Pancreas (tissue), 10 donors: Measurements from ENCODE around the gene PLA2R1. TPM values are rescaled to one million over a fixed set of nuclear protein-coding genes. Genes with fewer than 3 reads are reported as not detected.

Source experiments
- ATAC-seq, 4 donors: fragments of 200-7000 bp; cut with Tn5 transposase; one replicate each; pipeline versions ENCODE4 v1.8.0 to v1.9.1; 2020; ENCODE audit warnings: mild to moderate bottlenecking in 4 of 4, moderate library complexity in 4 of 4
- DNase-seq, 6 donors: peaks; one replicate each; pipeline ENCODE4 v3.0.0-alpha.2; 2020
- FAIRE-seq: peaks from 2 replicates; lab custom pipeline; 2012; peaks lifted over from hg19 to GRCh38; lab: Jason Lieb, UNC
- H3K27ac ChIP-seq, 4 donors: fragments of 200-600 bp; sonication (generic); 1 replicate in 3 of 4; 2 replicates in 1 of 4; pipeline versions ENCODE4 v1.5.0 to v1.8.0; 2020
- H3K27me3 ChIP-seq, 4 donors: fragments of 200-600 bp; one replicate each; pipeline ENCODE4 v1.8.0; 2021
- H3K36me3 ChIP-seq, 3 donors: fragments of 200-600 bp; sonication (generic) in 1 of 3; one replicate each; pipeline versions ENCODE4 v1.5.0 to v1.8.0; 2020 to 2021
- H3K4me1 ChIP-seq, 3 donors: fragments of 200-600 bp; one replicate each; pipeline ENCODE4 v1.8.0; 2021
- H3K4me3 ChIP-seq, 4 donors: fragments of 200-600 bp; sonication (generic) in 2 of 4; one replicate each; pipeline versions ENCODE4 v1.5.0 to v1.8.0; 2020 to 2021
- H3K9me3 ChIP-seq, 4 donors: fragments of 200-600 bp; one replicate each; pipeline ENCODE4 v1.8.0; 2021
- WGBS, 2 donors: extraction: QIAGEN DNeasy Blood & Tissue Kit; methylation state at CpG; one replicate each; pipeline ENCODE4 v1.1.7; 2013; 5-methylcytosine and 5-hydroxymethylcytosine counted together
- intact Hi-C, 3 donors: fragments of 100-400 bp; cut with DNase I; formaldehyde crosslinking; loops; one replicate each; pipeline versions ENCODE4 v1.11.1 to v1.14.2; 2022
- polyA plus RNA-seq, 2 donors: library from polyadenylated mRNA; stranded (reverse); fragments of 200-250 nt; gene quantifications; one replicate each; pipeline ENCODE4 v1.2.3, GENCODE V29; 2013
- total RNA-seq, 6 donors: library from RNA; stranded (reverse); fragmentation: NEBNext Ultra II Directional in 4 of 6; extraction: Animal tissue kit (Norgen Biotek cat#: 25700) in 4 of 6; gene quantifications; one replicate each; pipeline versions ENCODE4 v1.2.1 to v1.2.4, GENCODE V29; 2021 to 2023
- TF ChIP-seq, protein P1 (sequence below), 4 donors: fragments of 200-600 bp; sonication (generic) in 3 of 4; IDR thresholded peaks; one replicate each; pipeline versions ENCODE4 v1.5.0 to v1.8.0; 2021; ENCODE audit warnings: antibody characterized with exemption in 4 of 4
- donor health status: healthy with polysubstance abuse.
- donor health status: DM: no; HTN: no; CAD: no; lungs with moderate emphysema.
- donor health status: DM: no; HTN: no; CAD: no.
- donor health status: control.
- donor health status: control.
- donor health status: Bipolar disorder and iron deficiency.
- donor health status: DM: yes; HTN: yes; CAD: no.
- donor health status: DM: no; HTN: no; CAD: no.
- donor health status: DM: no; HTN: no; CAD: no.
- donor health status: DM: yes; HTN: yes; CAD: no.

The PLA2R1 gene
- total and polyA plus RNA-seq, 8 donors = 0.16 to 1.5 (median 0.69) TPM

- 81 to 87% methylated on average over 2 of the region's 2 CpGs for WGBS, 2 donors
- H3K36me3 ChIP-seq = no peaks in the 10 kb centered on the region
- TF ChIP-seq, protein P1, sequence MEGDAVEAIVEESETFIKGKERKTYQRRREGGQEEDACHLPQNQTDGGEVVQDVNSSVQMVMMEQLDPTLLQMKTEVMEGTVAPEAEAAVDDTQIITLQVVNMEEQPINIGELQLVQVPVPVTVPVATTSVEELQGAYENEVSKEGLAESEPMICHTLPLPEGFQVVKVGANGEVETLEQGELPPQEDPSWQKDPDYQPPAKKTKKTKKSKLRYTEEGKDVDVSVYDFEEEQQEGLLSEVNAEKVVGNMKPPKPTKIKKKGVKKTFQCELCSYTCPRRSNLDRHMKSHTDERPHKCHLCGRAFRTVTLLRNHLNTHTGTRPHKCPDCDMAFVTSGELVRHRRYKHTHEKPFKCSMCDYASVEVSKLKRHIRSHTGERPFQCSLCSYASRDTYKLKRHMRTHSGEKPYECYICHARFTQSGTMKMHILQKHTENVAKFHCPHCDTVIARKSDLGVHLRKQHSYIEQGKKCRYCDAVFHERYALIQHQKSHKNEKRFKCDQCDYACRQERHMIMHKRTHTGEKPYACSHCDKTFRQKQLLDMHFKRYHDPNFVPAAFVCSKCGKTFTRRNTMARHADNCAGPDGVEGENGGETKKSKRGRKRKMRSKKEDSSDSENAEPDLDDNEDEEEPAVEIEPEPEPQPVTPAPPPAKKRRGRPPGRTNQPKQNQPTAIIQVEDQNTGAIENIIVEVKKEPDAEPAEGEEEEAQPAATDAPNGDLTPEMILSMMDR (IDR thresholded peaks at IDR 0.05) = no peak
- H3K4me1 ChIP-seq = peaks cover 0 to 4% (median 0%) of the 10 kb centered on the region in 3 donors
- peaks cover 0 to 5% (median 0%) of the 10 kb centered on the region in 4 donors for H3K27me3 ChIP-seq
- no peak overlapping the region for H3K27ac ChIP-seq
- H3K4me3 ChIP-seq = no peak overlapping the region
- intact Hi-C loops = no loop called here
- FAIRE-seq (no peak), DNase-seq (no peak), ATAC-seq (no peak)
- H3K9me3 ChIP-seq = no peaks in the 10 kb centered on the region
These were observed 11.0 kb upstream of the PLA2R1 start for GRCh38 chr2:160073284-160073888.

DNA sequence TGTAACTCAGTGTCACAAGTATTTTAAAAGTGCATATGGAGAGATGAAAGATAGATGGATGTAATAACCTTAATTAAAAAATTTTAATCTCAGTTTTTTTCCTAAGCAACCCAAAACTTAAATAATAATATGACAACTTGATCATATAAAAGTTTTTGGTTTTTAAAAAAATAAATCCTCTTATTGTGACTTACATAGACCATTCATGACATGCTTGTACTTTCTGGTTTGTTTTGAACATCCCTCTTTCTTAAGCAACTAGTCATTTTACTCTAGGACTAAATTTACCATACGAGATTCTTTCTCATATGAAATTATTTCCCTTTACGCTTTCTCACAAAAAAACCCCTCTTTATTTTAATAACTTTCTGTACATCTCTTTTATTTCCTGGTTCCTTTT, 6.5 kb upstream of the PLA2R1 start:
- no peak for DNase-seq
- 79 to 89% methylated on average over 2 of the region's 2 CpGs for WGBS, 2 donors

GRCh38 chr2:160064916-160065315, 2.5 kb upstream of the PLA2R1 start:
- 88 to 94% methylated on average over 1 of the region's 1 CpG for WGBS, 2 donors
- no peaks in the 10 kb centered on the region for H3K36me3 ChIP-seq
- H3K4me1 ChIP-seq = no peaks in the 10 kb centered on the region
- FAIRE-seq (no peak), ATAC-seq (no peak), DNase-seq (no peak)
- peaks cover 0 to 2% (median 0%) of the 10 kb centered on the region in 4 donors for H3K27me3 ChIP-seq
- intact Hi-C loops = no loop called here
- TF ChIP-seq, protein P1 (IDR thresholded peaks at IDR 0.05) = no peak
- H3K4me3 ChIP-seq = no peak overlapping the region
- H3K9me3 ChIP-seq = no peaks in the 10 kb centered on the region
- H3K27ac ChIP-seq = no peak overlapping the region

More for the DNA sequence above, 6.5 kb upstream of the PLA2R1 start:
- Histone ChIP-seq H3K27ac (no peak overlapping the region), H3K9me3 (no peaks in the 10 kb centered on the region), H3K4me1 (no peaks in the 10 kb centered on the region), H3K27me3 (peaks cover 0 to 5% (median 0%) of the 10 kb centered on the region in 4 donors), H3K4me3 (no peak overlapping the region), H3K36me3 (no peaks in the 10 kb centered on the region)
- peak; percentile 41 for FAIRE-seq
- TF ChIP-seq, protein P1 (IDR thresholded peaks at IDR 0.05) = no peak
- intact Hi-C loops = no loop called here
- ATAC-seq = no peak

- H3K4me1 ChIP-seq = no peaks in the 10 kb centered on the region
- no peak overlapping the region for H3K27ac ChIP-seq
- no peaks in the 10 kb centered on the region for H3K27me3 ChIP-seq
- TF ChIP-seq, protein P1 (IDR thresholded peaks at IDR 0.05) = no peak
- intact Hi-C loops = no loop called here
- DNase-seq (no peak), FAIRE-seq (no peak), ATAC-seq (no peak)
- no peaks in the 10 kb centered on the region for H3K9me3 ChIP-seq
- no peak overlapping the region for H3K4me3 ChIP-seq
- no peaks in the 10 kb centered on the region for H3K36me3 ChIP-seq
- 79 to 83% methylated on average over 4 of the region's 4 CpGs for WGBS, 2 donors
These were observed 1.6 kb upstream of the PLA2R1 start for GRCh38 chr2:160063879-160064612.

DNA sequence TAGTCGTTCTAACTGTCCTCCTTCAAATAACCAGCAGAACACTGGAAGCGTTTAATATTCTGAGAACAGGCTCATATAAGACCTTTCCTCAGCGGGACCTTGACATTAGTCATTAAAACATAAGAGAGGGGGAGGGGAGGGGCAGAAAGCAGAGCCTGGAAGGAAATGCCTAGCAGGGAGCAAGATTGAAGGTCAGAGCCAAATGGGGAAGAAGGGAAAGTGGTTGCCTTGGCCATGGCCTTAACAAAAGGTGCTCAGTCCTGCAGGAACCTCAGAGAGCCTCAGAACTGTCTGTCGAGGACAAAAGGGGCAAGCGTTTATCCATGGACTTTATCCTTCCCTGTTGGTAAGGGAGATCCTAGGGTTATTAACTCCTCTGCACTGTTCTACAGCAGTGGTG, 856 bp upstream of the PLA2R1 start:
- H3K36me3 ChIP-seq = no peaks in the 10 kb centered on the region
- H3K9me3 ChIP-seq = no peaks in the 10 kb centered on the region
- peak; percentile 22 to 34 (median 30) for ATAC-seq
- H3K27me3 ChIP-seq = no peaks in the 10 kb centered on the region
- WGBS, 2 donors = 50 to 52% methylated on average over 5 of the region's 5 CpGs
- H3K27ac ChIP-seq = no peak overlapping the region
- peak overlapping the region in 2 of 4 donors; percentile 55 to 56 for H3K4me3 ChIP-seq
- no peaks in the 10 kb centered on the region for H3K4me1 ChIP-seq
- intact Hi-C loops = no loop called here
- TF ChIP-seq, protein P1 (IDR thresholded peaks at IDR 0.05) = no peak
- no peak for DNase-seq
- no peak for FAIRE-seq
